AG04449 (cell line): ENCODE data around the gene HS2ST1.

Source experiments
- CTCF ChIA-PET: fragments of 350-600 bp; formaldehyde crosslinking; extraction: SDS; loops from one replicate; lab custom pipeline; 2021; ENCODE audit warnings: antibody characterized with exemption; lab: Yijun Ruan, JAX
- POLR2A ChIA-PET: fragments of 400-600, 350-600 bp; formaldehyde crosslinking; extraction: SDS; loops from one replicate; lab custom pipeline; 2020; ENCODE audit warnings: antibody characterized with exemption, inconsistent platforms; lab: Yijun Ruan, JAX
- DNase-seq: peaks from one replicate; pipeline ENCODE4 v3.0.0-alpha.2; 2010; ENCODE audit warnings: low read depth, low spot score
- H3K4me3 ChIP-seq: 2 replicates; pipeline ENCODE4 v1.5.1; 2011; ENCODE audit warnings: low read depth, mild to moderate bottlenecking, control low read depth, low read length
- TF ChIP-seq, protein P1 (sequence below): IDR thresholded peaks from one replicate; pipeline ENCODE4 v1.5.1; 2011; ENCODE audit warnings: mild to moderate bottlenecking, moderate library complexity, low read length, control low read depth, inconsistent platforms; ENCODE audit not compliant: insufficient read depth; ENCODE audit errors: missing control alignments

HS2ST1 gene

DNA sequence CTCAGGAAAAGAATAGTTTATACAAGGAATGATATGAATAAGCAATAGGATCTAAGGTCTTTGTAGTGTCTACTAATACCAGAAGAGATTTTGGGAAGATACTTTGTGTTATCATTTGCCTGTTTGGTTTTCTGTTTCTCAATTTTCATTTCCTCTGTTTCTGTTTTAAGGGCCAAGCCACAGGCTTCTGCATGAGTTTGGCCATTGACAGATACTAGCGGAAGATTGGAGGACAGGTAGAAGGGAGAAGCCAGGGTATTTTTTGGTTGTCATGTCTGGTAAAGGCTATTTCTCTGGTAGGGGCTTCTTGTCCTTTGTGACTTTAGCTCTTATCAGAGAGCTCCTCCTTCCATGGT, 51.4 kb downstream of the HS2ST1 start:
- H3K4me3 ChIP-seq, result no peak overlapping the region
- DNase-seq, result no peak
- ChIA-PET POLR2A (no interaction called here), CTCF (interaction anchor here (0.6 to 4.7 kb wide), 17 partner anchors 10 to 261 kb away, joined by 3 to 92 read pairs (median 6); partner anchors contain the start of gene SH3GLB1)
- TF ChIP-seq, protein P1, sequence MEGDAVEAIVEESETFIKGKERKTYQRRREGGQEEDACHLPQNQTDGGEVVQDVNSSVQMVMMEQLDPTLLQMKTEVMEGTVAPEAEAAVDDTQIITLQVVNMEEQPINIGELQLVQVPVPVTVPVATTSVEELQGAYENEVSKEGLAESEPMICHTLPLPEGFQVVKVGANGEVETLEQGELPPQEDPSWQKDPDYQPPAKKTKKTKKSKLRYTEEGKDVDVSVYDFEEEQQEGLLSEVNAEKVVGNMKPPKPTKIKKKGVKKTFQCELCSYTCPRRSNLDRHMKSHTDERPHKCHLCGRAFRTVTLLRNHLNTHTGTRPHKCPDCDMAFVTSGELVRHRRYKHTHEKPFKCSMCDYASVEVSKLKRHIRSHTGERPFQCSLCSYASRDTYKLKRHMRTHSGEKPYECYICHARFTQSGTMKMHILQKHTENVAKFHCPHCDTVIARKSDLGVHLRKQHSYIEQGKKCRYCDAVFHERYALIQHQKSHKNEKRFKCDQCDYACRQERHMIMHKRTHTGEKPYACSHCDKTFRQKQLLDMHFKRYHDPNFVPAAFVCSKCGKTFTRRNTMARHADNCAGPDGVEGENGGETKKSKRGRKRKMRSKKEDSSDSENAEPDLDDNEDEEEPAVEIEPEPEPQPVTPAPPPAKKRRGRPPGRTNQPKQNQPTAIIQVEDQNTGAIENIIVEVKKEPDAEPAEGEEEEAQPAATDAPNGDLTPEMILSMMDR, result no peak

DNA sequence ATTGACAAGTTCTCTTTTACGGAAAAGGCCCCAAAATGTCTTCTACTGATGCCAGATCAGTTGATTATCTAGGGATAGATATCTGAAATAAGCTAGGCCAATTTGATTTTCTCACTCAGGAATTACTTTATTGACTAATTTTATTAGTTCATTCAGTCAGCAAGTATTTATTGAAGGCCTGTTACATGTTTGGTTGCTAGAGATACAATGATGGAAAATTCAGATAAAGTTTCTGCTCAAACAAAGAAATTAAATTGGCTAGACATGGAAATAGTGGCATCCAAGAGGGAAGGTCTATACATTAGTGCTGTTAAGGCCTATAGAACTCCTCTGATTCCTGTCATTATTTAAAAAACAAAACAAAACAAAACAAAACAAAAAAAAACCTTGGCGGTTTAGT, 56.5 kb downstream of the HS2ST1 start:
- ChIA-PET CTCF (interaction anchor here (0.7 to 1.1 kb wide), 2 partner anchors 8 to 113 kb away, joined by 3 read pairs; no protein-coding TSS in a partner anchor), POLR2A (no interaction called here)

DNA sequence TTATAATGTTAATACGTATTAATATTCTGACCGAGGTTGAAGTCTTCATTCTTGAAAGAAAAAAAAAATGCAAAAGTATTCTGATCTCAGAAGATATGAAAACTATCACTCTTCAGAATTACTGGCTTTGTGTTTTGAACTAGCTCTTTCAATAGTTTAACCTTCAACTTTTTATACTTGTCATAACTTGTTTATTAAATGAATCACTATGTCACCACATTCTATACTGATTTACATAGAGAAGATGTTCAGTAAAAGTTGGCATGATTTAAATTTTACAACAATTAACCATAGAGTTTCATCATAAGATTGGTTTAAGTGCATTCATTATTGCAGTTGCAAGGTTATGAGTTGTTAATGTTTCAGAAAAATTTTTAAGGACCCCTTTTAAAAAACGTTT, 57.3 kb downstream of the HS2ST1 start:
- no peak overlapping the region for H3K4me3 ChIP-seq
- ChIA-PET CTCF (interaction anchor here (1.1 kb wide), 1 partner anchor 9 kb away, joined by 3 read pairs; no protein-coding TSS in a partner anchor), POLR2A (no interaction called here)
- TF ChIP-seq, protein P1, result no peak
- DNase-seq, result no peak

More for the DNA sequence above, 56.5 kb downstream of the HS2ST1 start:
- H3K4me3 ChIP-seq, result no peak overlapping the region
- TF ChIP-seq, protein P1, result no peak
- no peak for DNase-seq

GRCh38 chr1:86972262-86972661, 57.8 kb downstream of the HS2ST1 start:
- no peak overlapping the region for H3K4me3 ChIP-seq
- POLR2A ChIA-PET, result no interaction called here
- TF ChIP-seq, protein P1, result no peak
- DNase-seq, result no peak
- CTCF ChIA-PET, result interaction anchor here (1.1 kb wide), 1 partner anchor 9 kb away, joined by 3 read pairs; no protein-coding TSS in a partner anchor

GRCh38 chr1:86975993-86976550, 61.6 kb downstream of the HS2ST1 start:
- TF ChIP-seq, protein P1, result no peak
- DNase-seq, result no peak
- no peak overlapping the region for H3K4me3 ChIP-seq
- ChIA-PET POLR2A (no interaction called here), CTCF (interaction anchor here (1.2 to 5.3 kb wide), 4 partner anchors 10 to 476 kb away, joined by 3 to 31 read pairs (median 7); no protein-coding TSS in a partner anchor)

- TF ChIP-seq, protein P1, result no peak
- ChIA-PET CTCF (interaction anchor here (1.2 to 5.3 kb wide), 4 partner anchors 8 to 477 kb away, joined by 3 to 31 read pairs (median 6); no protein-coding TSS in a partner anchor), POLR2A (no interaction called here)
- H3K4me3 ChIP-seq, result no peak overlapping the region
- no peak for DNase-seq
These were observed 62.2 kb downstream of the HS2ST1 start for GRCh38 chr1:86976664-86977063.
